T-helper 1 cell treated with Interleukin-12 subunit alpha and Interleukin-12 subunit beta and Interleukin-4 antibody, amounts not matched to agents 30 ng/mL and 1 ng/mL, for 36 hours (primary cell): ENCODE data around the gene HESX1. TPM values are rescaled to one million over a fixed set of nuclear protein-coding genes. Genes with fewer than 3 reads are reported as not detected.

Source experiments
- intact Hi-C: fragments of 100-400 bp; cut with micrococcal nuclease; formaldehyde crosslinking; loops from one replicate; pipeline ENCODE4 v1.15.1; 2024
- total RNA-seq: library from RNA; stranded (reverse); gene quantifications from 2 replicates; pipeline ENCODE4 v1.2.3, GENCODE V29; 2022

Gene HESX1
- total RNA-seq, 1 donor from 2014 or later = 0.22 TPM

DNA sequence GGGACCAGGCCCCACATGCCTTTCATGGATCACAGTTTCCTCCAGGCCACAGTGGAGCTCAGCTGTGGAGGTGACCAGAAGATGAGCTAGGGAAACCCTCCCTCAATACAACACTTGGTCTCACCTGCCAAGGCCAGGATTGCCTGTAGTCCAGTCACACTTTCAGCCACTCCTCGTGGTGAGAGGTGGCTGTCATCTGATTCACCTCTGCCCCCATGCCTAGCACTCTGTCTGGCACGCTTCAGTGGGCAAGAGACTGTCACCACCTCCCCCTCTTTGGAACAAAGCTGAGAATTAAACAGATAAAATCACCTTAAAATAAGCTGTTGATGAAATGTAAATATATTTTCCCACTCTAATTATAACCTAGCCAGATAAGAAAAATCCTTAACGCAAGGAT is 30.7 kb downstream of the HESX1 start:
- intact Hi-C loops = no loop called here

DNA sequence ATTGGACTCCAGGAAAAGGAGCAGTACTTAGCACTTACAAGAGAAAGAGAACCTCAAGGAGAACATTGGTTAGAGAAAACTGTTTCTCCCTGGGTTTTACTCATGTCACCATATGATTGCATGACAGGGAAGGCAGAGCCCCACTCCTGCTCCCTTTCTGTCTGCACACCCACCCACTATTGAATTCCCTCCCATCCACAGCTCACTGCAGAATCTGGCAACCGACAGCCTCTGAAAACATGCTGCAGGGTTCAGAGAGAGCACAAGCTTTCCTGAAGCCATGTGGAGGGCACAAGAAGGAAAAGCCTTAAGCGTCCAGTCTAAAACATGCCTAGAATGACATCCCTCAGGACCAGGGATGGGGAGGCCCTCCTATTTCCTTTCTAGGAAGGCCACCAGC is 31.6 kb downstream of the HESX1 start:
- intact Hi-C loops = no loop called here

DNA sequence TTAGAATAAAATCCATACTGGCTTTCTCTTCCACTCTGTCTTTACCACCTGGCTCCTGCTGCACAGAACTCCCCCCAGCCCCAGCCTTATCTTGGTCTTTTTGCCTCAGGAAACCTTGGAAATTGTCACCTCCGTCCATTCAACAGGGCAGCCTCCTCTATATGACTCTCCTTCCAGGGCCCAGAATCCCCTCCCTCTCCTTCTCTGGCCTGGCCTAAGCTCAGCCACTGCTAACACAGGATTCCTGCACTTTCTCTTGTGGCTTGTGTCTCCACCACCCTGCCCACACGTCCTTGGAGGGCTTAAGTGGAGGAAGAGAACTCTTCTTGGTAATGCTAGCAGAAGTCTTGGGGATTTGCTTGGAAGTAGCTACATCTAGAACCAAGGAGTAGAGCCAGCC is 33.1 kb downstream of the HESX1 start:
- intact Hi-C loops = no loop called here

DNA sequence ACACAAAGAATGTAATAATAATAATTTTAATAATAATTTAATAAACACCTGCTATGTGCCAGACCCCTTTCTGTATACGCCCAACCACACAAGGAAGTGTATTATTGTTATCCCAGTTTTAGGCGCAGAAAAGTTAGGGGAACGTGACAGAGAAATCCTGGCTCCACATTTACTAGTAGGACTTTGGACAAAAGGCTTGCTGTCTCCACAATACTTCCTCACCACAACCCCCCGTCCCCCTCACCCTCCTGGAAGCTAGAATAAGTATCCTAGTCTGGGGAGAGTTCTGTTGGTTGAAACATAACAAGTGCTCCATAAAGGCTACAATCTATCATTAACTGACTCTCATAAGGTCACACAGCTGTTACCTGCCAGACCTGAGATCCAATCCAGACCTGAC is 34.1 kb downstream of the HESX1 start:
- intact Hi-C loops = loop anchor here (1.0 kb wide), 1 partner anchor 392 kb away; no protein-coding TSS in a partner anchor

DNA sequence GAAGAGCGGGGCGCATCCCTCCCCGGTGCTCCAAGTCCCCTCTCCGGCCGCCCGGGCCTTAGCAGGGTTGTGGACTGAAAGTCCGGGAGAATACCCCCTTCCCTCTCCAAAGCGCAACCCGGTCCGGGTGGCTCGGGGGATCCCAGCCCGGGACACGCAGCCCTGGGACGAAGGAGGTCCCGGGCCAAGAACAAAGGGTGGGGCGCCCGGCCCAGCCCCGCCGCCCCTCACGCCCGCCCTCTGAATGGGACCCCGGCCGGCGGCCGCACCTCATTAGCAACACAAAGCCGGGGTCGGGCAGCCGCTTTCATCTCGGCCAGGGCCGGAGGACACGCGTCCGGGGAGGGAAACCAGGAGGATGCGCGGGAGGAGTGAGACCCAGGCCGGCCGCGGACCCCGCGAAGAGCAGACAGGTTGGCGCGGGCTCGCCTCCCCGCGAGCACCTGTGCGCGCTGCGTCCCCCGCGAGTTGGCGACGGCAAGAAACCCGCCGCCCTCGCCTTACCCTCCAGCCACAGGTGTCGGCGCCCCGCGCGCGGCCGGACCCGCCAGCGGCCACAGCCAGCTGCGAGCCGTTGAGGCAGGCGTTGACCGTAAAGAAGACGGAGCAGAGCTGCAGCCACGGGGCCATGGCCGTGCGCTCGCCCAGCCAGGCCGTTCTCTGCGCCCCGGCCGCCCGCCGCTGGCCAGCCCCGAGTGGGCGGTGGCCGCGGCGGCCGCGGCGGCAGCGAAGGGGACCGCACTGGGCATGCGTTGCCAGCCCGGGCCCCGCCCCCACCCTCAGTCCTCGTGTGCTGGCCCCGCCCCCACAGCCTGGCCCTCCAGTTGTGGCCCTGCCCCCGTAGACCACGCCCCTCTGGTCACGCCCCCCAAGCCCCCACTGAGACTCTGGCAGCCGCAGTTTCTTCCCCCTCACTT is 34.9 kb downstream of the HESX1 start, which contains the start of gene IL17RD:
Gene IL17RD (minus strand): TSS at position 697 of the 917 bp plus-strand sequence. CDS start 67 bp downstream, at position 630.
- intact Hi-C loops = loop anchor here (1.0 kb wide), 1 partner anchor 392 kb away; no protein-coding TSS in a partner anchor

DNA sequence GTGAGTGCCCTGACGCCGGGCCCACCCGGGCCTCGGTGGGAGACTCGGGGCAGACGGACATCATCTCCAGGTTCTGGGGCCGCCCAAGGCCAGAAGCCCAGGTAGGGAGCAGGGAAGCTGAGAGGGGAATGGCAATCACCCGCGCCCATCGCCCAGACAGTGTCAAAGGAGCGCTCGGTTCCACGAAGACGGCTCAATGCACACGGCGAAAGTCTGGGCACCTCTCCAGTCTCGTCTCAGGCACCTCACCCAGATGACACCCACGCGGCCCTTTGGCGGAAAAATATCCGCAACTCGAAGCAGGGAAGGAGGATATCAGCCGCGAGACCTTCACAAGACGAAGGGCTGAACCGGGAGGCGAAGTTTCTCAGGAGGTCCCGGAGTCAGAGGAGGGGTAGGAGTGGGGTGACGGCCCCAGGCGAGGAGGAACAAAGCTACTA is 35.5 kb downstream of the HESX1 start:
- intact Hi-C loops = no loop called here

DNA sequence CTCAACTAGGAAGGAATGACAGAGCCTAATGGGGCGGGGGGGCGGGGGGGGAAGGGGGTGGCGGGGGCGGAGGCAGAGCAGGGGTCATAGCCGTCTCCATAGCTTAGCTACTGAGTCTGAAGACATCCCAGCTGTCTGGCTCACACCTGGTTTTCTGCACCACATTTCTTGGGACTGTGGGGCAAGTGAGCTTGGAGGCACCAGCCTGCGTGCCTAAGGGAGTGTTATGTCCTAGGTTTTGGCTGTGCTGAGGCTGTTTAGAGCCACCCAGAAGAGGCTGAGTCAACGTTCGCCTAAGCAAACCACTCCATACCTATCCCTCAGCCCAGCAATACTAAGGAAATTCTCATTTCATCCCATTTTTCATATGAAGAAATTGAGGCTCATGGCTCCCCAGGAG is 36.0 kb downstream of the HESX1 start:
- intact Hi-C loops = no loop called here

DNA sequence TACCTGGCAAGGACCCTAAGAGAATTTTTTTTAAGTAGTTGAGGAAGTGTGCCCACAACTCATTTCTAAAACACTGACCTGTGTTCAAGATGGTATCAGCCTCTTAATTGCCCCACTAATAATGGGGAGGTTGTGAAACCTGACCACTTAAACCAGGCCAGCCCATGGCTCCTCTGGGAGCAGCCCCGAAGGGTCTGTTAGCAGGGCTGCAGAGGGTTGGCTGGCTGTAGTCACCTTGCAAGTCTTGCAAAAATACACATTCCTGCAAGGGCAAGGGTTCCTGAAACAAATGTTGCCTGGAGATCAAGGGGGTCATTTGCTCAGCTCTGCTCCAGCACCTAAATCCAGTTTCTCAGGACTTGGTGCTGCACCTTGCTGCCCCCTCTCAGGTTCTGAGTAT is 37.9 kb downstream of the HESX1 start:
- intact Hi-C loops = no loop called here

DNA sequence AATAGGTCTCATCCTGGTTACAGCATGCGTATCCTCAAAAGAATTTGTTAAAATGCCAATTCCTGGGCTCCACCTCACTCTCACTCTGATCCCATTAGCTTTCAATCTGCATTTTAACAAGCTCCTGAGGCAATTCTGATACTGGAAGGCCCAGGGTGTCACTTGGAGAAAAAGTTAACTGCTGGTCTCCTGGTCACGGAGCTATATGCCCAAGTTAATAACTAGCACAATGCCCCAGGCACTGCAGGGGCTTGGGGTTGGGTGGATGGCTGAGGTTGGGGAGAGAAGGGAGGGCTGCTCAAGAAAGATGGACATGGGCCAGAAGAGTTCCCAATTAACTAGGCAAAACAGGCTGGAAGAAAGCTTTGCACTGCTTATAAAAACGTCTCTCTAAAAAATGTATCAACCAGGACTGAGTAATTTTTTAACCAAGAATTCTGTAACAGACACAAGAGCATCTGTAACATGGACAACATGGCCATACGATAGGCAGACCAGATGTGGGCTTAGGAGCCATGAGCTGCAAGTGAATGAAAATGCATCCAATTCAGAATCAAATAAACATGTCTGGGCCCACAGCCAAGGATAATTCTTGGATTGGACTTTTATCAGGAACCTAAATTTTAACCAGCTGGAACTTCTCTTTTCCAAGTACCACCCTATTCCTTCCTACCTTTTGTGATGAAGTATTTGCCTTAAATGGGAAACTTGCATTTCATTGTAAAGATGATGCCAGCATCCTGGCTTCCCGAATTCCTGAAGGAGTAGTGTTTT is 38.8 kb downstream of the HESX1 start:
- intact Hi-C loops = no loop called here

DNA sequence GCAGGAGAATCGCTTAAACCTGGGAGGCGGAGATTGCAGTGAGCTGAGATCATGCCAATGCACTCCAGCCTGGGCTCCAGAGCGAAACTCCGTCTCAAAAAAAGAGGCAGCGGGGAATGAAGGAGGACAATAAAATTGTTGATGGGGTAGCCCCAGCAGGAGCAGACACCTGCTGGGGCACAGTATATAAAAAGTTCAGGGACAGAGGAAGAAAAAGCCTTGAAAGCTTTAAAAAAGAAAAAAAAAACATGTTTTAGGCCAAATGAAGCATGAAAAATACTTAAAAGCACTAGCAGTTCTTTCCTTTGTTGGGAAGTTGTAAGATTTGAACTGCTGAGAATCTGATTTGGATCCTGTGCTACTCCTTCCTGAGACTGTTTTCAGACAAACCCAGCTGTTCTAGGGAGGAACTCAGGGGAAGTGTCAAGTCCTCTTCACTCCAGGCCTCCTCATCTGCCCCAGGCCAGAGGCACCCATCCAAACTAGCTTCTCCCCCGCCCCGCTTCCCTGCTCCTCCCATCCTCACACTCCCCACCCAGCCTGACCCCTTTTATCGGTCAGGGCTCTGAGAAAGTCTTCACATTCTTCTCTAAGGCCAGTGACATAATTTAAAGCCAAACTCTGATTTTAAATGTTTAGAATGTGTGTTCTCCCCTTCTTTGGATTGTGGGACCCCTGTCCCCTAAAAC is 39.6 kb downstream of the HESX1 start:
- intact Hi-C loops = no loop called here

DNA sequence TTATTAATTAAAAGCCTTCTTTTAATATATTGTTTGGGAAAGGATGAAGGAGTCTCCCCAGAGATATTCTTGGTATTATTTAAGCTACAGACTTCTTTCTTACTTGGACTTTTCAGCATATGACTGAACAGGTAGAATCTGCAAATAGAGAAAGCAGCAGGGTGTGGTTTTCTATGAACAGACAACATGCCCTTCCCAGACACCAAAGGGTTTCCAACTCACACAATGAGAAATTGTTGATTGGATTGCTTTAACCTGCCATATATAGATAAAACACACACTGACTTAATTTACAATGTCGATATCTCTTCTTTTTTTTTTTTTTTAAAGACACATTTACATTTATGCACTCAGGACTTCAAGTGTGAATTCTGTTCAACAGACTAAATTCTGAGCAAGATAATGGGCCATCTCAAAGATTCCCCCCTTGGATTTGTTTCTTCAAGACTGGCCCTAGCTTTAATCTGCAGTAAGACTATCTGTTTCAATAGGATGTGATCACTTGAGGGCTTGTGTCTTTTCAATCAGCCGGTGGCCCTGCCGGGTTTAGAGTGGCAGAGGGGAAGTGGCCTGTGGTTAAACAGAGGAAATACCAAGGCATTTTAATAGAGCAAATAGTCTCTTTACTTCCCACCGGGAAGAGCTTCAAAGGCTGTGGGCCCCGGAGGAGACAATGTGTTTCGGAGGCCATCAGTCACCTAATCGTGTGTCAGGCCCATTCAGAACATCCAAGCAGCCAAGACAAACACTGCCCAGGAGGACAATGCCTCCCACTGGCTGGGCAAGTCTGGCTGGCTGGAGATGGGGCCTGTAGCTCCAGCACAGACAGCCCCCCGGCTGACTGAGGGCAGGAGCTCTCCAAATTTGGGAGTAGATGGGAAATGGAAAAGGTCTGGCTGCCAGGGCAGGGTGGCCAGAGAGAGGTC is 40.7 kb downstream of the HESX1 start:
- intact Hi-C loops = no loop called here

DNA sequence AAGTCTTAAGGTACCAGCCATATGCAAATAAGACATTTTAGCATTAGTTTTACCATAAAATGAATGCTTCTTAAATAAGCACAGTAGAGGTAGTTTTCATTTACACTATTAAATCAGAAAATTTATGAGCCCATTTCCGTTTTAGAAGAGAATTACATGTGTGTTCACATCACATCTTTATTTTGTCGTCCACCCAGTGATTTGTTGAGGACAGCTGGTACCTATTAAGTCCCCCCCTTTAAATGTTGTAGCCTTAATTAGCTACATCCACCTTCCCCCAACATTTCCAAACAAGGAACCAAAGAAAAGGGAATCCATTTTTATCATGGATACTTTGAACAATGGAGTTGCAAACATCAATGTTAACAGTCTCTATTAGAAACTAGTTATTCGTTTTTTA is 41.5 kb downstream of the HESX1 start:
- intact Hi-C loops = no loop called here

DNA sequence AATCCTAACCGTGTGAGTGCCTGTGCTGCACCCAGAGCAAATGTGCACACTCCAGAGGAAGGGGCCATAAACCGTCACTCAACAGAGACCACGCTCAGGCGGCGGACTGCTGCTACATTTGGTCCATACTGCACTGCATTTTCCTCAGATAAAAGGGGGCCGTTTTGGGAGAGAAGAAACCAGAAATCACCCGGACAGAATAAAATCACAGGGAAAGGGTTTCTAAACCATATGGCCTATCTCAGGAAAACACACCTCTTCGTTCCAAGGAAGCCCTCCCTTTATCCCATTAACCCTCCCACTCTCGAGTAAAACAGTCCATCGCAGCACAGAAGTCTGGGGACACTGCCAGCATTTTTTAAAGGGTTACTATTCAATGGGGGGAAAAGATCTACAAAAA is 42.2 kb downstream of the HESX1 start:
- intact Hi-C loops = no loop called here

DNA sequence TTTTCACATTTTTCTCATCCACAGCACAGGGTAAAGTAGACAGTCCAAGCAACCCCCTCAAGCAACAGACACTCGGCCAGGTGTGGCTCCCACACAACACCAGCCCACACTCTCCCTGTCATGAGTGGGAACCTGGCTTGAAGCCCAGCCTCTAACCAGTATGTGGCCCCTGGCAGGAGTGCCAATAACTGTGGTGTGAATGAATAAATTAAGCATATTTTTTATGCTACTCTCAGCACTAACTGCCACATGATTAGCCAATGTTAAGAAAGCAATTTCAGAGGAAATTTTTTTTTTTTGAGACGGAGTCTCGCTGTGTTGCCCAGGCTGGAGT is 44.5 kb downstream of the HESX1 start:
- intact Hi-C loops = no loop called here

DNA sequence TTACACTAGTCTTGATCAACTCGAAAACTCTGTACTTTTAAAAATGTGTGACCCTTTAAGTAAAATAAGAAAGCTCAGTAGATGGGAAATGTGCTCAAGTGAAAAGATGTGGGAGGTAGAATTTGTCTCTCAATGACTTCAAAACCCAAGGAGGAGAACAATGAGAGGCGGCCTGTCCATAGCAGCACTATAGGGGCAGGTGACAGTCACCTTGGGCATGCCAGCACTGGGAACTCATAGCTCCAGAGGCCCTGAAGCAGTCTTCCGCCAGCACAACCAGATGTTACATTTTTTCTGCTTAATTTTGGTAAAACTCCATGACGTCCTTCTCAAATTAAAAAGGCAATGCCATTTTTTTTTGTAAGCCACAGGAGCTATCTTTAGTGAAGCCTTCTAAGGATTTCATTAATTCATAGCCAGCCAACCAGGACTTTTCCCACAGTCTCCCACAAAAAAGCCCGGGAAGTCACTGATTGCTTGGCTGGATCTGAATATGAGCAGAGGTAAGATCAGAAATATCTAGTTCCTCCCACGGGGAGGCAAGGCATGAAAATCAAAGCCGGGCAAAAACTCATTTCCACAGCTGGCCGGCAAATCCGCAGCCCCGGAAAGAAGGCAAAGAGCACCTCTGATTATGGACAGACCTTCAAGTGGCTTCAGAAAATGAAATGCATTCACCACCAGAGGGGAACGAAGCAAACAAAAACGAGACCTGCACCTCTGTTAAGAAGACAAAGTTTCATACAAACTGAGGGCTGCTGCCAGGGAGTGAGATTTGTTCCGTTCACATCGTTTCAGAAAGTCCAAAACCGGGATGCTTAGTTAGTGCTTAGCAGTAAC is 45.1 kb downstream of the HESX1 start:
- intact Hi-C loops = no loop called here

DNA sequence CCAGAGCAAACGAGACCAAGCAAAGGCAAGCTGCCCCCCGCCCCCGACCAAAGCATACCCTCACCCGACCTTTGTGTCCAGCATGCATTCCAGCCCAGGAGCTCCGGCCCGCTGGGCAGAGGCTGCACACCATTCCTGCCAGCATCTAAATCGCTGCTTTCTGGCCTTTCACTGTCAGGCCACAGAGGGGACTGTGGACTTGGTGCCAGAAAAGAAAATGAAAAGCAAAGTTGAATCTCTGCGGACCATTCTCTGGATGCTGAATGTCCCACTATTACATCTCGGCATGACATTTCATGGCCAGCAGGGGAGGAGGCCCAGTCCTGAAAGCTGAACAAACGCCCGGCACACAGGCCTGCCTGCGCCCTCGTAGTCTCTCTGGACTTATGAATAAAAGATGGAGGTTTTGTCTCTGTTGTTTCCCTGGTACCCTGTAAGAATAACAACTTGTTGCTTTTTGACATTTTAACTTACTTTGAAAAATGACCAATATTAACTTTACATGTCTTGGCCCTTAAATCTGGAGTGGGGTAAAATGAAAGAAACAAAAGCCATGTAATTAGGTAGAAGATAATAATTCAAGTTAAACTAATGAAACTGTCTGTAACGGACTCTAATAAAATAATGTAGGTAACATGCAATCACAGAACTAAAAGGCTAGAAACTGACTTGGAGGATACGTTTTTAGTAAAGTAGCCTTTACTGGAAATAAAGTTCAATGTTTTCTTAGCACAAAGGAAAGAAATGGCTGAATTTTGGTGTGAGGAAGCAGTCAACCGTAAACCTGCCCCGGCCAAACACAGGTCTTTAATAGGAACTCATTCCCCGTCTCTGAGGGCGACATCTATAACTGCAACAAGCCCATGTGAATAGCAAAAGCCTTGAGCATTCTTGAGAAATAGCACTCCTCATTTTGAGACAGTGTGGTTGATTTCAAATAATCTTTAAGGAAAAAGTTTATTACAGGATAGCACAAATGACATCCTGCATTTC is 47.3 kb downstream of the HESX1 start:
- intact Hi-C loops = no loop called here

DNA sequence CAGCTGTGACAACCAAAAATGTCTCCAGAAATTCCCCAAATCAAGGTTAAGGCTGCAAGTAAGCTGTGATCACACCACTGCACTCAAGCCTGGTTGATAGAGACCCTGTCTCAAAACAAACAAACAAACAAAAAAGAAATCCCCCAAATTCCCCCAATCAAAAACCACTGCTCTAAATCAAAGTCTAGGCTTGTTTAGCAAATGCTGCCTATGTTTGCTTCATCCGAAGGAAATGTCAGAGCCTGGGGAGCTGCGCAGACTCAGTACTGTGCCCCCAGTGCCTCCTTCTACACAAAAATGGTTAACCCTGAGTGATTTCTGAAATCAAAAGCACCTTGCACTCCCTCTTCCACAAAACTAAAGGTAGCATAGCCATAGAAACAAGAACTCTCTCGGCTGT is 48.0 kb downstream of the HESX1 start:
- intact Hi-C loops = no loop called here

DNA sequence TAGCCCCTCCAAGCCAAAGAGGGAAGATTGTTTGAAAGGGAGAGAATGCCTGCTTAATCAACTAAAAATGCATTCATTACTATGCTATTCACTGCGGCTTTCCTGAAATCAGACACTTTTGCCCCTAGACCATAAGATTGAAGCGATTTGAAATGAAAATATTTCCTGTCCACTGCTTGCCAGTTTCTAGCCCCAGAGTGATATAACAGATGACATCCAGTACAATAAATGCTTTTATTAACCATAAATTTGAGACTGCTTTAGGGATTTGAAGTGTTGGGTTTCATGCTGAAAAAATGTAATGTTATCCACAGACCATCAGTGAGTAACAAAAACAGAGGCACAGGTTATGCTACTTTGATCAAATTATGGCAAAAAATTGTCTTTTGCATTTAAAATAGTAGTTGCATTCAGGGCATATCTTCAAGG is 48.7 kb downstream of the HESX1 start:
- intact Hi-C loops = no loop called here
